A549 (cell line): ENCODE measurements around the gene CREB3L1. TPM values are rescaled to one million over a fixed set of nuclear protein-coding genes. Genes with fewer than 3 reads are reported as not detected.

Experiments used
- ATAC-seq, 2 experiments: fragments of 200-7000 bp in 1 of 2; fragments of >200 bp in 1 of 2; cut with Nextera tagmentation in 1 of 2; cut with Tn5 transposase in 1 of 2; 3 replicates each; pipeline versions ENCODE4 v1.8.0 to v1.9.1; 2018 to 2020; ENCODE audit warnings: mild to moderate bottlenecking in 1 of 2, moderate library complexity in 1 of 2
- CTCF ChIA-PET: fragments of 300-600 bp; sonication (Branson Sonifier 250); formaldehyde crosslinking; extraction: SDS; loops from one replicate; lab custom pipeline; 2021; ENCODE audit warnings: antibody characterized with exemption, inconsistent platforms; lab: Yijun Ruan, JAX
- POLR2A ChIA-PET: fragments of 350-600 bp; formaldehyde crosslinking; extraction: SDS; loops from one replicate; lab custom pipeline; 2021; ENCODE audit warnings: antibody characterized with exemption, inconsistent platforms; lab: Yijun Ruan, JAX
- DNase-seq, 2 experiments: peaks; one replicate each; pipeline versions ENCODE4 v3.0.0 to v3.0.0-alpha.2; 2011 to 2016; ENCODE audit warnings: low read depth in 1 of 2, low spot score in 1 of 2
- FAIRE-seq: peaks from 2 replicates; lab custom pipeline; 2011; peaks lifted over from hg19 to GRCh38; lab: Jason Lieb, UNC
- H3K27ac ChIP-seq, 2 experiments: fragments of >200 bp; sonication (Bioruptor Twin); formaldehyde crosslinking; 3 replicates each; pipeline ENCODE4 v1.5.1; 2016 to 2017
- H3K4me1 ChIP-seq: fragments of >200 bp; sonication (Bioruptor Twin); formaldehyde crosslinking; 3 replicates; pipeline ENCODE4 v1.6.1; 2016
- H3K4me2 ChIP-seq: fragments of >200 bp; sonication (Bioruptor Twin); formaldehyde crosslinking; 3 replicates; pipeline ENCODE4 v1.6.1; 2016
- H3K4me3 ChIP-seq: fragments of >200 bp; sonication (Bioruptor Twin); formaldehyde crosslinking; 3 replicates; pipeline ENCODE4 v1.5.1; 2016
- H3K9me3 ChIP-seq: fragments of >200 bp; sonication (Bioruptor Twin); formaldehyde crosslinking; 3 replicates; pipeline ENCODE4 v1.6.1; 2016
- ATOH8 ChIP-seq: fragments of 250-450 bp; sonication (Bioruptor Pico); IDR thresholded peaks from 2 replicates; pipeline ENCODE4 v1.5.0; 2020; ENCODE audit warnings: low read depth, mild to moderate bottlenecking, moderate library complexity
- CEBPB ChIP-seq, 2 experiments: fragments of >200 bp in 1 of 2; sonication (Bioruptor Twin) in 1 of 2; formaldehyde crosslinking in 1 of 2; IDR thresholded peaks; 2 replicates each; pipeline ENCODE4 v1.6.1; 2012 to 2016
- CHD2 ChIP-seq: fragments of 150-350 bp; IDR thresholded peaks from 2 replicates; pipeline ENCODE4 v1.6.1; 2014; ENCODE audit warnings: low read length; ENCODE audit not compliant: partially characterized antibody
- EHF ChIP-seq: fragments of 250-450 bp; sonication (Bioruptor Pico); IDR thresholded peaks from 2 replicates; pipeline ENCODE4 v1.5.0; 2020; ENCODE audit warnings: mild to moderate bottlenecking
- EP300 ChIP-seq, 2 experiments: fragments of >200 bp; sonication (Bioruptor Twin); formaldehyde crosslinking; IDR thresholded peaks; 2 replicates in 1 of 2; 3 replicates in 1 of 2; pipeline ENCODE4 v1.6.1; 2016 to 2017
- ESRRA ChIP-seq: fragments of 150-350 bp; IDR thresholded peaks from 2 replicates; pipeline ENCODE4 v1.6.1; 2014; ENCODE audit warnings: mild to moderate bottlenecking, low read length, borderline replicate concordance
- FOSL2 ChIP-seq, 2 experiments: fragments of 450-650 bp in 1 of 2; fragments of >200 bp in 1 of 2; sonication (Bioruptor Twin) in 1 of 2; formaldehyde crosslinking; IDR thresholded peaks; 2 replicates each; pipeline versions ENCODE4 v1.5.0 to v1.6.1; 2016 to 2020; ENCODE audit warnings: mild to moderate bottlenecking in 1 of 2, moderate library complexity in 1 of 2
- FOXS1 ChIP-seq: fragments of 250-450 bp; sonication (Bioruptor Pico); IDR thresholded peaks from 2 replicates; pipeline ENCODE4 v1.5.0; 2020; ENCODE audit warnings: mild to moderate bottlenecking, moderate library complexity
- HDAC2 ChIP-seq: fragments of 200-600 bp; sonication (generic); IDR thresholded peaks from 2 replicates; pipeline ENCODE4 v1.6.1; 2016
- HEYL ChIP-seq: fragments of 250-450 bp; sonication (Bioruptor Pico); IDR thresholded peaks from 2 replicates; pipeline ENCODE4 v1.8.0; 2021; ENCODE audit warnings: mild to moderate bottlenecking, moderate library complexity
- HOXB13 ChIP-seq: fragments of 250-450 bp; sonication (Bioruptor Pico); IDR thresholded peaks from 2 replicates; pipeline ENCODE4 v1.5.0; 2020; ENCODE audit warnings: low read depth, mild to moderate bottlenecking, moderate library complexity
- KDM5A ChIP-seq: fragments of 200-600 bp; sonication (generic); IDR thresholded peaks from 2 replicates; pipeline ENCODE4 v1.6.1; 2016; ENCODE audit warnings: antibody characterized with exemption, mild to moderate bottlenecking
- MAFK ChIP-seq: fragments of 450-650 bp; IDR thresholded peaks from 2 replicates; pipeline ENCODE4 v1.6.1; 2014; ENCODE audit not compliant: partially characterized antibody
- MAX ChIP-seq: IDR thresholded peaks from 2 replicates; pipeline ENCODE4 v1.6.1; 2012
- RAD21 ChIP-seq, 2 experiments: fragments of >200 bp in 1 of 2; sonication (Bioruptor Twin) in 1 of 2; formaldehyde crosslinking in 1 of 2; IDR thresholded peaks in 1 of 2; conservative IDR thresholded peaks in 1 of 2; 2 replicates in 1 of 2; 3 replicates in 1 of 2; pipeline ENCODE4 v1.6.1; 2012 to 2018; ENCODE audit warnings: inconsistent platforms in 1 of 2
- RARB ChIP-seq: fragments of 250-450 bp; sonication (Bioruptor Pico); IDR thresholded peaks from 2 replicates; pipeline ENCODE4 v1.8.0; 2021; ENCODE audit warnings: mild to moderate bottlenecking, moderate library complexity
- RFX5 ChIP-seq: fragments of 450-650 bp; IDR thresholded peaks from 2 replicates; pipeline ENCODE4 v1.7.1; 2014; ENCODE audit warnings: antibody characterized with exemption, mild to moderate bottlenecking, moderate library complexity
- SMC3 ChIP-seq: fragments of >200 bp; sonication (Bioruptor Twin); formaldehyde crosslinking; IDR thresholded peaks from 3 replicates; pipeline ENCODE4 v1.6.1; 2018; ENCODE audit warnings: inconsistent platforms
- TFCP2L1 ChIP-seq: fragments of 250-450 bp; sonication (Bioruptor Pico); IDR thresholded peaks from 2 replicates; pipeline ENCODE4 v1.5.0; 2021; ENCODE audit warnings: mild to moderate bottlenecking
- TP53 ChIP-seq: fragments of 250-450 bp; sonication (Bioruptor Pico); IDR thresholded peaks from 2 replicates; pipeline ENCODE4 v1.5.0; 2021; ENCODE audit warnings: mild to moderate bottlenecking, moderate library complexity
- ZC3H11A ChIP-seq: fragments of 450-650 bp; IDR thresholded peaks from 2 replicates; pipeline ENCODE4 v1.6.1; 2014; ENCODE audit warnings: antibody characterized with exemption, mild to moderate bottlenecking
- WGBS: methylation state at CpG from one replicate; pipeline ENCODE4 v1.1.6; 2017; ENCODE audit errors: missing lambda C conversion rate; 5-methylcytosine and 5-hydroxymethylcytosine counted together
- polyA plus RNA-seq, 4 experiments: library from polyadenylated mRNA; depleted of rRNA in 3 of 4; stranded (reverse); fragments of >200 nt; fragmentation: RNase III in 1 of 4; extraction: RNeasy Plus Mini Kit Qiagen cat#74134 plus additional on column Dnase treatment in 1 of 4; gene quantifications; 2 replicates in 3 of 4; 3 replicates in 1 of 4; pipeline ENCODE4 v1.2.3, GENCODE V29; 2011 to 2017
- TF ChIP-seq, protein P1 (sequence below): fragments of 250-450 bp; sonication (Bioruptor Pico); IDR thresholded peaks from 2 replicates; pipeline ENCODE4 v1.5.0; 2021; ENCODE audit warnings: mild to moderate bottlenecking, moderate library complexity, borderline replicate concordance
- TF ChIP-seq, protein P2 (sequence below): IDR thresholded peaks from 2 replicates; pipeline ENCODE4 v1.6.1; 2012; ENCODE audit warnings: low read depth, borderline replicate concordance
- TF ChIP-seq, protein P3 (sequence below): fragments of 200-600 bp; sonication (generic); IDR thresholded peaks from 2 replicates; pipeline ENCODE4 v1.6.1; 2016; ENCODE audit warnings: antibody characterized with exemption, mild to moderate bottlenecking, moderate library complexity

CREB3L1 gene
- polyA plus RNA-seq, 2 of the 4 experiments (the other 2 are of a cell fraction) = 0.61 to 2.3 TPM

GRCh38 chr11:46238967-46239800 is 38.3 kb upstream of the CREB3L1 start (continued):
- TF ChIP-seq, protein P1, sequence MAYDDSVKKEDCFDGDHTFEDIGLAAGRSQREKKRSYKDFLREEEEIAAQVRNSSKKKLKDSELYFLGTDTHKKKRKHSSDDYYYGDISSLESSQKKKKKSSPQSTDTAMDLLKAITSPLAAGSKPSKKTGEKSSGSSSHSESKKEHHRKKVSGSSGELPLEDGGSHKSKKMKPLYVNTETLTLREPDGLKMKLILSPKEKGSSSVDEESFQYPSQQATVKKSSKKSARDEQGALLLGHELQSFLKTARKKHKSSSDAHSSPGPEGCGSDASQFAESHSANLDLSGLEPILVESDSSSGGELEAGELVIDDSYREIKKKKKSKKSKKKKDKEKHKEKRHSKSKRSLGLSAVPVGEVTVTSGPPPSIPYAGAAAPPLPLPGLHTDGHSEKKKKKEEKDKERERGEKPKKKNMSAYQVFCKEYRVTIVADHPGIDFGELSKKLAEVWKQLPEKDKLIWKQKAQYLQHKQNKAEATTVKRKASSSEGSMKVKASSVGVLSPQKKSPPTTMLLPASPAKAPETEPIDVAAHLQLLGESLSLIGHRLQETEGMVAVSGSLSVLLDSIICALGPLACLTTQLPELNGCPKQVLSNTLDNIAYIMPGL = no peak
- TF ChIP-seq EHF (CRISPR knock-in tag) (no peak), KDM5A (no peak), SMC3 (peak; percentile 95), RAD21 (conservative IDR thresholded peaks at IDR 0.05 in 1 of 2, IDR thresholded peaks at IDR 0.05 in 1 of 2) (peak; percentile 89 to 96), TP53 (CRISPR knock-in tag) (0 out of 2 replicates have a peak, but pooled peaks have one; percentile 45), ATOH8 (CRISPR knock-in tag) (no peak), HDAC2 (no peak), FOSL2 (IDR thresholded peaks at IDR 0.05) (no peak), FOSL2 (CRISPR knock-in tag; IDR thresholded peaks at IDR 0.05) (no peak), HOXB13 (CRISPR knock-in tag) (no peak), RFX5 (no peak), FOXS1 (no peak)
- TF ChIP-seq, protein P2, sequence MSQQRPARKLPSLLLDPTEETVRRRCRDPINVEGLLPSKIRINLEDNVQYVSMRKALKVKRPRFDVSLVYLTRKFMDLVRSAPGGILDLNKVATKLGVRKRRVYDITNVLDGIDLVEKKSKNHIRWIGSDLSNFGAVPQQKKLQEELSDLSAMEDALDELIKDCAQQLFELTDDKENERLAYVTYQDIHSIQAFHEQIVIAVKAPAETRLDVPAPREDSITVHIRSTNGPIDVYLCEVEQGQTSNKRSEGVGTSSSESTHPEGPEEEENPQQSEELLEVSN = 0 out of 2 replicates have a peak, but pooled peaks have one; percentile 21

DNA sequence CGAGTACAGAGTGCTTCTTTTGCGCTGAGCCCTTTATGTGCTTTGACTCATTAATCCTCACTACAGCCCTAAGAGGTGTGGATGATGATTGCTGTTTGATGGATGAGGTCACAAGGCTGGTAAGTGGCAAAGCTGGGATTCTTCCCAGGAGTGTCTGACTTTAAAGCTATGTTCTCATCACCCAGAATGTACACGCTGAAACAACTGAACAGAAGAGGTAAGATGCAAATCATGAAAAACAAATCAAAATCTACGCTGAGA is 37.7 kb upstream of the CREB3L1 start:
- ChIA-PET CTCF (interaction anchor here (0.6 to 17.1 kb wide), 56 partner anchors 9 to 583 kb away, joined by 3 to 872 read pairs (median 4); partner anchors contain the start of gene CREB3L1), POLR2A (interaction anchor here (1.0 to 3.3 kb wide), 3 partner anchors 56 to 119 kb away, joined by 3 to 16 read pairs (median 11); partner anchors contain the start of gene PHF21A)
- Histone ChIP-seq H3K27ac (peak overlapping the region; percentile 78 to 89), H3K4me2 (peak overlapping the region; percentile 97), H3K4me3 (no peak overlapping the region), H3K9me3 (peaks cover 6% of the 10 kb centered on the region; the same call in 1 of the 3 replicates), H3K4me1 (peaks cover 38% of the 10 kb centered on the region)
- WGBS = 50% methylated on average over 4 of the region's 4 CpGs
- ATAC-seq (no peak), FAIRE-seq (no peak), DNase-seq (no peak)
- TF ChIP-seq ATOH8 (CRISPR knock-in tag) (no peak), TP53 (CRISPR knock-in tag) (no peak), RARB (no peak), CHD2 (no peak), ESRRA (no peak), EP300 (IDR thresholded peaks at IDR 0.05) (no peak), SMC3 (no peak), CEBPB (IDR thresholded peaks at IDR 0.05) (no peak), MAX (no peak), HEYL (CRISPR knock-in tag) (no peak), MAFK (no peak), ZC3H11A (no peak), HOXB13 (CRISPR knock-in tag) (no peak), TFCP2L1 (CRISPR knock-in tag) (no peak)
- TF ChIP-seq, protein P2 = no peak
- TF ChIP-seq, protein P3, sequence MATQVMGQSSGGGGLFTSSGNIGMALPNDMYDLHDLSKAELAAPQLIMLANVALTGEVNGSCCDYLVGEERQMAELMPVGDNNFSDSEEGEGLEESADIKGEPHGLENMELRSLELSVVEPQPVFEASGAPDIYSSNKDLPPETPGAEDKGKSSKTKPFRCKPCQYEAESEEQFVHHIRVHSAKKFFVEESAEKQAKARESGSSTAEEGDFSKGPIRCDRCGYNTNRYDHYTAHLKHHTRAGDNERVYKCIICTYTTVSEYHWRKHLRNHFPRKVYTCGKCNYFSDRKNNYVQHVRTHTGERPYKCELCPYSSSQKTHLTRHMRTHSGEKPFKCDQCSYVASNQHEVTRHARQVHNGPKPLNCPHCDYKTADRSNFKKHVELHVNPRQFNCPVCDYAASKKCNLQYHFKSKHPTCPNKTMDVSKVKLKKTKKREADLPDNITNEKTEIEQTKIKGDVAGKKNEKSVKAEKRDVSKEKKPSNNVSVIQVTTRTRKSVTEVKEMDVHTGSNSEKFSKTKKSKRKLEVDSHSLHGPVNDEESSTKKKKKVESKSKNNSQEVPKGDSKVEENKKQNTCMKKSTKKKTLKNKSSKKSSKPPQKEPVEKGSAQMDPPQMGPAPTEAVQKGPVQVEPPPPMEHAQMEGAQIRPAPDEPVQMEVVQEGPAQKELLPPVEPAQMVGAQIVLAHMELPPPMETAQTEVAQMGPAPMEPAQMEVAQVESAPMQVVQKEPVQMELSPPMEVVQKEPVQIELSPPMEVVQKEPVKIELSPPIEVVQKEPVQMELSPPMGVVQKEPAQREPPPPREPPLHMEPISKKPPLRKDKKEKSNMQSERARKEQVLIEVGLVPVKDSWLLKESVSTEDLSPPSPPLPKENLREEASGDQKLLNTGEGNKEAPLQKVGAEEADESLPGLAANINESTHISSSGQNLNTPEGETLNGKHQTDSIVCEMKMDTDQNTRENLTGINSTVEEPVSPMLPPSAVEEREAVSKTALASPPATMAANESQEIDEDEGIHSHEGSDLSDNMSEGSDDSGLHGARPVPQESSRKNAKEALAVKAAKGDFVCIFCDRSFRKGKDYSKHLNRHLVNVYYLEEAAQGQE = no peak
